K562 (cell line): ENCODE measurements around the gene CLIC2. TPM values are rescaled to one million over a fixed set of nuclear protein-coding genes. Genes with fewer than 3 reads are reported as not detected.

Experiments
- ATAC-seq: fragments of 200-7000 bp; cut with Tn5 transposase; 3 replicates; pipeline ENCODE4 v1.9.1; 2020; ENCODE audit warnings: moderate library complexity
- BruUV-seq: library from RNA; stranded (reverse); fragments of 400-500 nt; replicated peaks from 2 replicates; lab custom pipeline; 2021; lab: Mats Ljungman, UMichigan
- CTCF ChIA-PET: fragments of 300-600 bp; formaldehyde crosslinking; extraction: SDS; loops from one replicate; lab custom pipeline; 2021; ENCODE audit warnings: low intra/inter-chr PET ratio; lab: Yijun Ruan, JAX
- POLR2A ChIA-PET: fragments of 300-600, 350-650 bp; sonication (Branson Sonifier 250); formaldehyde crosslinking; extraction: SDS; loops from one replicate; lab custom pipeline; 2021; ENCODE audit warnings: antibody characterized with exemption, inconsistent platforms; lab: Yijun Ruan, JAX
- DNase-seq, 4 experiments: peaks; one replicate each; pipeline versions ENCODE4 v3.0.0 to v3.0.0-alpha.2; 2011 to 2018; ENCODE audit warnings: low spot score in 3 of 4, mixed read lengths in 3 of 4; ENCODE audit errors: extremely low read depth in 1 of 4
- FAIRE-seq: peaks from 2 replicates; lab custom pipeline; 2011; peaks lifted over from hg19 to GRCh38; lab: Jason Lieb, UNC
- H2AFZ ChIP-seq: 2 replicates; pipeline ENCODE4 v1.6.0; 2011; ENCODE audit warnings: low read depth, low read length, control low read depth, inconsistent platforms
- H3K27ac ChIP-seq: fragments of 200-600 bp; 3 replicates; pipeline ENCODE4 v1.8.0; 2011; ENCODE audit warnings: low read depth, mild to moderate bottlenecking, control low read depth, inconsistent platforms, low read length, moderate library complexity, mixed read lengths; ENCODE audit errors: extremely low read depth
- H3K27me3 ChIP-seq, 2 experiments: fragments of 300-600 bp in 1 of 2; 2 replicates in 1 of 2; 3 replicates in 1 of 2; pipeline versions ENCODE4 v1.6.0 to v1.8.0; 2011; ENCODE audit warnings: inconsistent platforms in 2 of 2, low read length in 2 of 2, mild to moderate bottlenecking in 1 of 2, mixed read lengths in 1 of 2, moderate library complexity in 1 of 2; ENCODE audit not compliant: control insufficient read depth in 2 of 2, insufficient read depth in 2 of 2
- H3K36me3 ChIP-seq: fragments of 300-600 bp; 3 replicates; pipeline ENCODE4 v1.8.0; 2011; ENCODE audit warnings: mild to moderate bottlenecking, low read length, inconsistent platforms; ENCODE audit not compliant: control insufficient read depth, insufficient read depth
- H3K4me1 ChIP-seq, 2 experiments: fragments of 200-600 bp in 1 of 2; replicated peaks in 1 of 2; 2 replicates in 1 of 2; 3 replicates in 1 of 2; pipeline versions ENCODE4 v1.5.1 to v1.8.0; 2011; ENCODE audit warnings: inconsistent platforms in 2 of 2, low read length in 2 of 2, mild to moderate bottlenecking in 1 of 2, mixed read lengths in 1 of 2, moderate library complexity in 1 of 2; ENCODE audit not compliant: control insufficient read depth in 2 of 2, insufficient read depth in 2 of 2
- H3K4me2 ChIP-seq: 2 replicates; pipeline ENCODE4 v1.6.1; 2011; ENCODE audit warnings: low read length, control low read depth, inconsistent platforms, mixed read lengths; ENCODE audit not compliant: insufficient read depth
- H3K4me3 ChIP-seq: fragments of 200-600 bp; sonication (generic), shearing (Covaris generic); 2 replicates; pipeline ENCODE4 v1.5.1; 2016; ENCODE audit warnings: control low read depth, inconsistent platforms
- H3K79me2 ChIP-seq: fragments of 200-600 bp; 3 replicates; pipeline ENCODE4 v1.8.0; 2011; ENCODE audit warnings: low read length, inconsistent platforms; ENCODE audit not compliant: control insufficient read depth, insufficient read depth
- H3K9ac ChIP-seq, 2 experiments: 2 replicates each; pipeline versions ENCODE4 v1.6.0 to v1.6.1; 2011; ENCODE audit warnings: low read depth in 2 of 2, low read length in 2 of 2, control low read depth in 1 of 2, inconsistent platforms in 1 of 2, mild to moderate bottlenecking in 1 of 2, mixed read lengths in 1 of 2; ENCODE audit not compliant: insufficient read depth in 1 of 2
- H3K9me1 ChIP-seq: one replicate; pipeline ENCODE4 v1.6.0; 2011; ENCODE audit warnings: inconsistent platforms, mild to moderate bottlenecking, low read length, moderate library complexity; ENCODE audit not compliant: control insufficient read depth, insufficient read depth
- H3K9me3 ChIP-seq: replicated peaks from 2 replicates; pipeline ENCODE4 v1.5.1; 2011; ENCODE audit warnings: low read depth, low read length, inconsistent platforms; ENCODE audit not compliant: control insufficient read depth, insufficient read depth
- H4K20me1 ChIP-seq: replicated peaks from 2 replicates; pipeline ENCODE4 v1.6.1; 2011; ENCODE audit warnings: low read length, inconsistent platforms, mixed read lengths; ENCODE audit not compliant: control insufficient read depth, insufficient read depth
- ATF1 ChIP-seq, 2 experiments: fragments of 450-650 bp in 1 of 2; IDR thresholded peaks; 2 replicates each; pipeline ENCODE4 v1.6.1; 2016; ENCODE audit warnings: missing compliant biosample characterization in 1 of 2, missing genetic modification characterization in 1 of 2
- NCOA6 ChIP-seq: fragments of 450-650 bp; IDR thresholded peaks from 2 replicates; pipeline ENCODE4 v1.6.1; 2017; ENCODE audit warnings: mild to moderate bottlenecking
- OTX1 ChIP-seq: fragments of 450-650 bp; formaldehyde crosslinking; IDR thresholded peaks from 2 replicates; pipeline ENCODE4 v1.4.0; 2022; ENCODE audit warnings: mild to moderate bottlenecking
- RBM15 ChIP-seq: fragments of 200-400 bp; formaldehyde crosslinking; IDR thresholded peaks from 2 replicates; pipeline ENCODE4 v1.6.1; 2018; ENCODE audit warnings: mild to moderate bottlenecking, low read length, moderate library complexity; ENCODE audit not compliant: insufficient read depth
- TBP ChIP-seq: optimal IDR thresholded peaks from 2 replicates; pipeline ENCODE3; 2011; ENCODE audit warnings: low read depth, low read length, improper control_type of control experiment
- ZFX ChIP-seq: sonication (generic); formaldehyde crosslinking; IDR thresholded peaks from 2 replicates; pipeline ENCODE4 v1.8.0; 2022; ENCODE audit warnings: mild to moderate bottlenecking, missing genetic modification reagents, moderate library complexity
- ZNF717 ChIP-seq: fragments of 250-450 bp; sonication (Bioruptor Pico); IDR thresholded peaks from 2 replicates; pipeline ENCODE4 v1.5.0; 2021
- WGBS: fragments of 100-300 bp; shearing (Covaris generic); methylation state at CpG from one replicate; pipeline ENCODE4 v1.1.6; 2016; ENCODE audit warnings: low coverage, mixed read lengths; ENCODE audit not compliant: insufficient coverage; ENCODE audit errors: missing lambda C conversion rate; 5-methylcytosine and 5-hydroxymethylcytosine counted together
- in situ Hi-C: fragments of 300-500 bp; cut with MboI; formaldehyde crosslinking; loops from 4 replicates; pipeline ENCODE4 v1.15.0; 2018; ENCODE audit warnings: inconsistent platforms, mixed read lengths
- intact Hi-C: fragments of 100-400 bp; cut with micrococcal nuclease; formaldehyde crosslinking; loops from 2 replicates; pipeline ENCODE4 v1.14.2; 2022
- polyA plus RNA-seq, 8 experiments: library from polyadenylated mRNA; depleted of rRNA in 4 of 8; stranded (reverse) in 5 of 8; unstranded in 3 of 8; fragments of >200 nt; fragmentation: Nextera tagmentation in 2 of 8; fragmentation: Illumina TruSeq in 1 of 8; extraction: Ambion mirVana in 2 of 8; extraction: Trizol in 1 of 8; gene quantifications; 2 replicates each; pipeline versions ENCODE4 v1.2.1 to v1.2.3, GENCODE V29; 2011 to 2014; ENCODE audit warnings: inconsistent platforms in 1 of 8, missing spikeins in 1 of 8
- total RNA-seq, 7 experiments: library from RNA; depleted of rRNA in 6 of 7; stranded (reverse); fragments of >200 nt in 6 of 7; fragmentation: Illumina TruSeq in 2 of 7; extraction: Trizol in 2 of 7; gene quantifications; 2 replicates each; pipeline versions ENCODE4 v1.2.1 to v1.2.3, GENCODE V29; 2011 to 2021; ENCODE audit warnings: low replicate concordance in 1 of 7
- TF ChIP-seq, protein P1 (sequence below), 2 experiments: fragments of 450-650 bp in 1 of 2; sonication (generic) in 1 of 2; formaldehyde crosslinking; conservative IDR thresholded peaks; 2 replicates each; pipeline versions ENCODE4 v1.4.0 to v1.8.1; 2020 to 2022; ENCODE audit warnings: mild to moderate bottlenecking in 1 of 2, missing genetic modification reagents in 1 of 2
- TF ChIP-seq, protein P2 (sequence below), 3 experiments: fragments of 200-800 bp in 1 of 3; sonication (Bioruptor generic) in 1 of 3; sonication (generic) in 1 of 3; formaldehyde crosslinking in 1 of 3; IDR thresholded peaks; 2 replicates each; pipeline versions ENCODE4 v1.6.1 to v1.8.0; 2016 to 2022; ENCODE audit warnings: mild to moderate bottlenecking in 2 of 3, missing compliant biosample characterization in 2 of 3, missing genetic modification characterization in 2 of 3, missing genetic modification reagents in 1 of 3

CLIC2 gene
- total and polyA plus RNA-seq, 9 of the 15 experiments (the other 6 are each of a cell fraction or from before 2014, with no cell fraction given): 37.0 to 83.7 (median 74.7) TPM

DNA sequence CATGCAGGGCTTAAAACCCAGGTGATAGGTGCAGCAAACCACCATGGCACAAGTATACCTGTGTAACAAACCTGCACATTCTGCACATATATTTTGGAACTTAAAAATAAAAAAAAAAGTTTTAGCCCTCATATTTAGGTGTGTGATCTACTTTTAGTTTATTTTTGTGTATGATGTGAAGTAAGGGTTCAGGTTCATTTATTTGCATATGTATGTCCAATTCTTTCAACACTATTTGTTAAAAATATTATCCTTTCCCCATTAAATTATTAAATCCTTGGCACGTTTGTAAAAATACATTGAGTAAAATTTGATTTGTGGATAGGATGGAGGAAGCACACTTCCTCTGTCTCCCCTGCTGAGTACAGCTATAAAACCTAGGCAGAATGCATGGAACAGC is 83.0 kb downstream of the CLIC2 start:
- no TSS peak for BruUV-seq
- no peak overlapping the region for H3K27ac ChIP-seq
- H4K20me1 ChIP-seq: no peaks in the 10 kb centered on the region
- WGBS: 7% methylated on average over 1 of the region's 1 CpG
- DNase-seq (no peak), FAIRE-seq (no peak), ATAC-seq (no peak)
- no peaks in the 10 kb centered on the region for H3K9me3 ChIP-seq
- no peak overlapping the region for H3K4me2 ChIP-seq
- in situ Hi-C loops (no loop called here), intact Hi-C loops (no loop called here)
- no peak overlapping the region for H2AFZ ChIP-seq
- no peaks in the 10 kb centered on the region for H3K79me2 ChIP-seq
- no peak overlapping the region for H3K9ac ChIP-seq
- H3K9me1 ChIP-seq: no peaks in the 10 kb centered on the region
- H3K4me1 ChIP-seq: no peaks in the 10 kb centered on the region
- no peaks in the 10 kb centered on the region for H3K36me3 ChIP-seq
- H3K27me3 ChIP-seq: no peaks in the 10 kb centered on the region
- POLR2A ChIA-PET: no interaction called here
- no peak overlapping the region for H3K4me3 ChIP-seq
- TF ChIP-seq ATF1 (CRISPR knock-in tag; IDR thresholded peaks at IDR 0.05) (no peak), ATF1 (tag; IDR thresholded peaks at IDR 0.05) (no peak), RBM15 (no peak), ZNF717 (no peak), NCOA6 (no peak), TBP (no peak)
- TF ChIP-seq, protein P1, sequence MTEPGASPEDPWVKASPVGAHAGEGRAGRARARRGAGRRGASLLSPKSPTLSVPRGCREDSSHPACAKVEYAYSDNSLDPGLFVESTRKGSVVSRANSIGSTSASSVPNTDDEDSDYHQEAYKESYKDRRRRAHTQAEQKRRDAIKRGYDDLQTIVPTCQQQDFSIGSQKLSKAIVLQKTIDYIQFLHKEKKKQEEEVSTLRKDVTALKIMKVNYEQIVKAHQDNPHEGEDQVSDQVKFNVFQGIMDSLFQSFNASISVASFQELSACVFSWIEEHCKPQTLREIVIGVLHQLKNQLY (CRISPR knock-in tag; conservative IDR thresholded peaks at IDR 0.05): no peak
- CTCF ChIA-PET: no interaction called here

DNA sequence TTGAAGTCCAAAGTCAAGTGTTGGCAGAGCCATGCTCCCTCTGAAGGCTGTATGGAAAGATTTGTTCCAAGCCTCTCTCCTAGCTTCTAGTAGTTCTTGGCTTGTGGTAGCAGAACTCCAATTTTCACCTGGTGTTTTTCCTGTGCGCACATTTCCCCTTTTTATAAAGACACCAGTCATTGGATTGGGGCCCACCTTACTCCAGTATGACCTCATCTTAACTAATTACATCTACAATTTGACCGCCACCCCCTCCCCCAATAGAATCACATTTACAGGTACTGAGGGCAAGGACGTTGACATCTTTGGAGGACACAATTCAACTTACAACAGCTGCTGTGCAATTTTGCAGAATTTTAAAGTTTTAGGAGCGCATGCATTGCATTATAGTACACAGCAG is 86.9 kb downstream of the CLIC2 start:
- H3K9me3 ChIP-seq: no peaks in the 10 kb centered on the region
- no peaks in the 10 kb centered on the region for H3K9me1 ChIP-seq
- no peak for TF ChIP-seq ZFX (CRISPR knock-in tag)
- TF ChIP-seq, protein P2, sequence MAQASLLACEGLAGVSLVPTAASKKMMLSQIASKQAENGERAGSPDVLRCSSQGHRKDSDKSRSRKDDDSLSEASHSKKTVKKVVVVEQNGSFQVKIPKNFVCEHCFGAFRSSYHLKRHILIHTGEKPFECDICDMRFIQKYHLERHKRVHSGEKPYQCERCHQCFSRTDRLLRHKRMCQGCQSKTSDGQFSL (CRISPR knock-in tag; IDR thresholded peaks at IDR 0.05): no peak
- TF ChIP-seq, protein P2 (tag; IDR thresholded peaks at IDR 0.05): no peak
- TF ChIP-seq OTX1 (CRISPR knock-in tag): no peak
- ChIA-PET POLR2A (no interaction called here), CTCF (no interaction called here)
- no peak overlapping the region for H3K4me3 ChIP-seq
- FAIRE-seq (no peak), DNase-seq (no peak), ATAC-seq (no peak)
- no TSS peak for BruUV-seq
- in situ Hi-C loops (no loop called here), intact Hi-C loops (no loop called here)
- H2AFZ ChIP-seq: no peak overlapping the region
- no peak overlapping the region for H3K4me2 ChIP-seq
- no peaks in the 10 kb centered on the region for H4K20me1 ChIP-seq
- WGBS: 37% methylated on average over 3 of the region's 4 CpGs
- no peaks in the 10 kb centered on the region for H3K36me3 ChIP-seq
- H3K9ac ChIP-seq: no peak overlapping the region
- no peak overlapping the region for H3K27ac ChIP-seq
- no peaks in the 10 kb centered on the region for H3K27me3 ChIP-seq
- H3K79me2 ChIP-seq: no peaks in the 10 kb centered on the region
- no peaks in the 10 kb centered on the region for H3K4me1 ChIP-seq
